GM23338 (cell line): ENCODE results near the gene EIF2B5. TPM values are rescaled to one million over a fixed set of nuclear protein-coding genes. Genes with fewer than 3 reads are reported as not detected.

Experiments
- ATAC-seq: fragments of 200-7000 bp; cut with Tn5 transposase; 3 replicates; pipeline ENCODE4 v1.9.1; 2020
- DNase-seq: peaks from one replicate; pipeline ENCODE4 v3.0.0-alpha.2; 2015; ENCODE audit warnings: low spot score
- H2AFZ ChIP-seq: fragments of 200-600 bp; sonication (generic); 2 replicates; pipeline ENCODE4 v1.8.0; 2016; ENCODE audit warnings: antibody characterized with exemption, mild to moderate bottlenecking, moderate library complexity
- H3F3A ChIP-seq: fragments of 200-600 bp; sonication (generic); replicated peaks from 2 replicates; pipeline ENCODE4 v1.8.0; 2017; ENCODE audit warnings: antibody characterized with exemption, mixed run types, low read depth
- H3K27ac ChIP-seq: fragments of 200-600 bp; sonication (generic); 2 replicates; pipeline ENCODE4 v1.6.1; 2016; ENCODE audit warnings: low read depth
- H3K27me3 ChIP-seq: fragments of 200-600 bp; sonication (generic); 2 replicates; pipeline ENCODE4 v1.8.0; 2016; ENCODE audit warnings: mild to moderate bottlenecking, mixed run types, moderate library complexity; ENCODE audit not compliant: insufficient read depth
- H3K36me3 ChIP-seq: fragments of 200-600 bp; sonication (generic); 2 replicates; pipeline ENCODE4 v1.8.0; 2016; ENCODE audit warnings: mild to moderate bottlenecking; ENCODE audit not compliant: insufficient read depth
- H3K4me1 ChIP-seq: fragments of 200-600 bp; sonication (generic); 2 replicates; pipeline ENCODE4 v1.8.0; 2016; ENCODE audit warnings: mild to moderate bottlenecking, moderate library complexity; ENCODE audit not compliant: insufficient read depth
- H3K4me2 ChIP-seq: fragments of 200-600 bp; sonication (generic); 2 replicates; pipeline ENCODE4 v1.7.1; 2017; ENCODE audit warnings: mixed run types
- H3K4me3 ChIP-seq: fragments of 200-600 bp; sonication (generic); 2 replicates; pipeline ENCODE4 v1.6.1; 2016; ENCODE audit warnings: mixed run types
- H3K79me2 ChIP-seq: fragments of 200-600 bp; sonication (generic); replicated peaks from 2 replicates; pipeline ENCODE4 v1.8.0; 2017; ENCODE audit warnings: mild to moderate bottlenecking; ENCODE audit not compliant: insufficient read depth
- H3K9me2 ChIP-seq: fragments of 200-600 bp; sonication (generic); 2 replicates; pipeline ENCODE4 v1.8.0; 2017; ENCODE audit not compliant: insufficient read depth
- H4K20me1 ChIP-seq: fragments of 200-600 bp; sonication (generic); replicated peaks from 2 replicates; pipeline ENCODE4 v1.8.0; 2017; ENCODE audit warnings: mild to moderate bottlenecking; ENCODE audit not compliant: insufficient read depth
- H3K27ac Mint-ChIP-seq: 2 replicates; pipeline ENCODE4 v1.8.0; 2020; ENCODE audit warnings: inconsistent platforms, mild to moderate bottlenecking, moderate library complexity, mixed read lengths
- H3K27me3 Mint-ChIP-seq: 3 replicates; pipeline ENCODE4 v1.8.0; 2022; ENCODE audit warnings: low read depth, mild to moderate bottlenecking, moderate library complexity, mixed read lengths, inconsistent platforms; ENCODE audit not compliant: insufficient read depth, poor library complexity
- H3K36me3 Mint-ChIP-seq: 3 replicates; pipeline ENCODE4 v1.8.0; 2021; ENCODE audit warnings: low read depth, mild to moderate bottlenecking, inconsistent platforms, moderate library complexity, mixed read lengths
- H3K4me1 Mint-ChIP-seq: 3 replicates; pipeline ENCODE4 v1.8.0; 2020; ENCODE audit warnings: mild to moderate bottlenecking, inconsistent platforms, mixed read lengths
- H3K4me3 Mint-ChIP-seq: 3 replicates; pipeline ENCODE4 v1.8.0; 2021; ENCODE audit warnings: moderate library complexity, mild to moderate bottlenecking, inconsistent platforms, mixed read lengths
- H3K9me3 Mint-ChIP-seq: 3 replicates; pipeline ENCODE4 v1.8.0; 2020; ENCODE audit warnings: moderate library complexity, mild to moderate bottlenecking, inconsistent platforms, mixed read lengths
- CREB1 ChIP-seq: fragments of 250-450 bp; sonication (Bioruptor Pico); IDR thresholded peaks from 2 replicates; pipeline ENCODE4 v1.5.0; 2020; ENCODE audit warnings: low read depth, mild to moderate bottlenecking, moderate library complexity
- NANOG ChIP-seq: IDR thresholded peaks from 2 replicates; pipeline ENCODE4 v1.6.1; 2016; ENCODE audit warnings: antibody characterized with exemption, borderline replicate concordance
- POLR2AphosphoS5 ChIP-seq: IDR thresholded peaks from 2 replicates; pipeline ENCODE4 v1.6.1; 2016; ENCODE audit warnings: antibody characterized with exemption, low read depth
- polyA plus RNA-seq: library from polyadenylated mRNA; unstranded; fragments of >200 nt; fragmentation: Nextera tagmentation; extraction: Ambion mirVana; gene quantifications from 2 replicates; pipeline ENCODE4 v1.2.1, GENCODE V29; 2016
- total RNA-seq: library from RNA; depleted of rRNA; stranded (reverse); fragments of >200 nt; shearing (Covaris generic); gene quantifications from 2 replicates; pipeline ENCODE4 v1.2.3, GENCODE V29; 2014
- TF ChIP-seq, protein P1 (sequence below): IDR thresholded peaks from 2 replicates; pipeline ENCODE4 v1.6.1; 2016; ENCODE audit warnings: antibody characterized with exemption
- TF ChIP-seq, protein P2 (sequence below): fragments of 250-450 bp; sonication (Bioruptor Pico); IDR thresholded peaks from 2 replicates; pipeline ENCODE4 v1.5.0; 2020; ENCODE audit warnings: mild to moderate bottlenecking, moderate library complexity

The EIF2B5 gene
- total and polyA plus RNA-seq, 2 experiments from 2014 or later: 26.4 to 43.3 TPM

GRCh38 chr3:184185461-184186183 lies 50.5 kb downstream of the EIF2B5 start:
- Mint-ChIP-seq H3K9me3 (no peaks in the 10 kb centered on the region; the same call in 2 of the 3 replicates), H3K27ac (peak overlapping the region; percentile 100), H3K36me3 (peaks cover 76% of the 10 kb centered on the region), H3K4me1 (peaks cover 20% of the 10 kb centered on the region), H3K27me3 (peaks cover 21% of the 10 kb centered on the region), H3K4me3 (peak overlapping the region; percentile 96)
- peaks cover 14% of the 10 kb centered on the region for H3K4me1 ChIP-seq
- peaks cover 10% of the 10 kb centered on the region; the same call in 1 of the 2 replicates for H4K20me1 ChIP-seq
- DNase-seq: peak; percentile 99
- TF ChIP-seq, protein P1, sequence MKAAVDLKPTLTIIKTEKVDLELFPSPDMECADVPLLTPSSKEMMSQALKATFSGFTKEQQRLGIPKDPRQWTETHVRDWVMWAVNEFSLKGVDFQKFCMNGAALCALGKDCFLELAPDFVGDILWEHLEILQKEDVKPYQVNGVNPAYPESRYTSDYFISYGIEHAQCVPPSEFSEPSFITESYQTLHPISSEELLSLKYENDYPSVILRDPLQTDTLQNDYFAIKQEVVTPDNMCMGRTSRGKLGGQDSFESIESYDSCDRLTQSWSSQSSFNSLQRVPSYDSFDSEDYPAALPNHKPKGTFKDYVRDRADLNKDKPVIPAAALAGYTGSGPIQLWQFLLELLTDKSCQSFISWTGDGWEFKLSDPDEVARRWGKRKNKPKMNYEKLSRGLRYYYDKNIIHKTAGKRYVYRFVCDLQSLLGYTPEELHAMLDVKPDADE: peak; percentile 86
- peak; percentile 68 for TF ChIP-seq POLR2AphosphoS5
- TF ChIP-seq, protein P2, sequence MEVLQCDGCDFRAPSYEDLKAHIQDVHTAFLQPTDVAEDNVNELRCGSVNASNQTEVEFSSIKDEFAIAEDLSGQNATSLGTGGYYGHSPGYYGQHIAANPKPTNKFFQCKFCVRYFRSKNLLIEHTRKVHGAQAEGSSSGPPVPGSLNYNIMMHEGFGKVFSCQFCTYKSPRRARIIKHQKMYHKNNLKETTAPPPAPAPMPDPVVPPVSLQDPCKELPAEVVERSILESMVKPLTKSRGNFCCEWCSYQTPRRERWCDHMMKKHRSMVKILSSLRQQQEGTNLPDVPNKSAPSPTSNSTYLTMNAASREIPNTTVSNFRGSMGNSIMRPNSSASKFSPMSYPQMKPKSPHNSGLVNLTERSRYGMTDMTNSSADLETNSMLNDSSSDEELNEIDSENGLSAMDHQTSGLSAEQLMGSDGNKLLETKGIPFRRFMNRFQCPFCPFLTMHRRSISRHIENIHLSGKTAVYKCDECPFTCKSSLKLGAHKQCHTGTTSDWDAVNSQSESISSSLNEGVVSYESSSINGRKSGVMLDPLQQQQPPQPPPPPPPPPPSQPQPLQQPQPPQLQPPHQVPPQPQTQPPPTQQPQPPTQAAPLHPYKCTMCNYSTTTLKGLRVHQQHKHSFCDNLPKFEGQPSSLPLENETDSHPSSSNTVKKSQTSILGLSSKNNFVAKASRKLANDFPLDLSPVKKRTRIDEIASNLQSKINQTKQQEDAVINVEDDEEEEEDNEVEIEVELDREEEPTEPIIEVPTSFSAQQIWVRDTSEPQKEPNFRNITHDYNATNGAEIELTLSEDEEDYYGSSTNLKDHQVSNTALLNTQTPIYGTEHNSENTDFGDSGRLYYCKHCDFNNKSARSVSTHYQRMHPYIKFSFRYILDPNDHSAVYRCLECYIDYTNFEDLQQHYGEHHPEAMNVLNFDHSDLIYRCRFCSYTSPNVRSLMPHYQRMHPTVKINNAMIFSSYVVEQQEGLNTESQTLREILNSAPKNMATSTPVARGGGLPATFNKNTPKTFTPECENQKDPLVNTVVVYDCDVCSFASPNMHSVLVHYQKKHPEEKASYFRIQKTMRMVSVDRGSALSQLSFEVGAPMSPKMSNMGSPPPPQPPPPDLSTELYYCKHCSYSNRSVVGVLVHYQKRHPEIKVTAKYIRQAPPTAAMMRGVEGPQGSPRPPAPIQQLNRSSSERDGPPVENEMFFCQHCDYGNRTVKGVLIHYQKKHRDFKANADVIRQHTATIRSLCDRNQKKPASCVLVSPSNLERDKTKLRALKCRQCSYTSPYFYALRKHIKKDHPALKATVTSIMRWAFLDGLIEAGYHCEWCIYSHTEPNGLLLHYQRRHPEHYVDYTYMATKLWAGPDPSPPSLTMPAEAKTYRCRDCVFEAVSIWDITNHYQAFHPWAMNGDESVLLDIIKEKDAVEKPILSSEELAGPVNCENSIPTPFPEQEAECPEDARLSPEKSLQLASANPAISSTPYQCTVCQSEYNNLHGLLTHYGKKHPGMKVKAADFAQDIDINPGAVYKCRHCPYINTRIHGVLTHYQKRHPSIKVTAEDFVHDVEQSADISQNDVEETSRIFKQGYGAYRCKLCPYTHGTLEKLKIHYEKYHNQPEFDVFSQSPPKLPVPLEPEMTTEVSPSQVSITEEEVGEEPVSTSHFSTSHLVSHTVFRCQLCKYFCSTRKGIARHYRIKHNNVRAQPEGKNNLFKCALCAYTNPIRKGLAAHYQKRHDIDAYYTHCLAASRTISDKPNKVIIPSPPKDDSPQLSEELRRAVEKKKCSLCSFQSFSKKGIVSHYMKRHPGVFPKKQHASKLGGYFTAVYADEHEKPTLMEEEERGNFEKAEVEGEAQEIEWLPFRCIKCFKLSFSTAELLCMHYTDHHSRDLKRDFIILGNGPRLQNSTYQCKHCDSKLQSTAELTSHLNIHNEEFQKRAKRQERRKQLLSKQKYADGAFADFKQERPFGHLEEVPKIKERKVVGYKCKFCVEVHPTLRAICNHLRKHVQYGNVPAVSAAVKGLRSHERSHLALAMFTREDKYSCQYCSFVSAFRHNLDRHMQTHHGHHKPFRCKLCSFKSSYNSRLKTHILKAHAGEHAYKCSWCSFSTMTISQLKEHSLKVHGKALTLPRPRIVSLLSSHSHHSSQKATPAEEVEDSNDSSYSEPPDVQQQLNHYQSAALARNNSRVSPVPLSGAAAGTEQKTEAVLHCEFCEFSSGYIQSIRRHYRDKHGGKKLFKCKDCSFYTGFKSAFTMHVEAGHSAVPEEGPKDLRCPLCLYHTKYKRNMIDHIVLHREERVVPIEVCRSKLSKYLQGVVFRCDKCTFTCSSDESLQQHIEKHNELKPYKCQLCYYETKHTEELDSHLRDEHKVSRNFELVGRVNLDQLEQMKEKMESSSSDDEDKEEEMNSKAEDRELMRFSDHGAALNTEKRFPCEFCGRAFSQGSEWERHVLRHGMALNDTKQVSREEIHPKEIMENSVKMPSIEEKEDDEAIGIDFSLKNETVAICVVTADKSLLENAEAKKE (CRISPR knock-in tag): no peak
- TF ChIP-seq NANOG: no peak
- peak; percentile 79 for TF ChIP-seq CREB1 (CRISPR knock-in tag)
- ATAC-seq: peak; percentile 91
- no peaks in the 10 kb centered on the region for H3K27me3 ChIP-seq
- H3K4me2 ChIP-seq: peak overlapping the region; percentile 97
- H3K9me2 ChIP-seq: no peaks in the 10 kb centered on the region
- peaks cover 7% of the 10 kb centered on the region; the same call in 1 of the 2 replicates for H3F3A ChIP-seq
- peaks cover 34% of the 10 kb centered on the region for H3K79me2 ChIP-seq
- H3K4me3 ChIP-seq: peak overlapping the region; percentile 99
- peaks cover 36% of the 10 kb centered on the region for H3K36me3 ChIP-seq
- peak overlapping the region; percentile 91 for H3K27ac ChIP-seq
- H2AFZ ChIP-seq: no peak overlapping the region
